ENCODE data around the gene LCK. TPM values are rescaled to one million over a fixed set of nuclear protein-coding genes. Genes with fewer than 3 reads are reported as not detected.

The LCK gene
- total and polyA plus RNA-seq, 9 of the 15 experiments (the other 6 are each of a cell fraction or from before 2014, with no cell fraction given): 0.04 to 0.47 (median 0.13) TPM; not detected in 6

GRCh38 chr1:32334864-32335534, 83.9 kb downstream of the LCK start (continued):
- TF ChIP-seq RUNX1 (IDR thresholded peaks at IDR 0.05; ENCODE audit: low read depth): no peak
- TF ChIP-seq HDAC8 (tag; IDR thresholded peaks at IDR 0.05): no peak
- TF ChIP-seq SIX5 (IDR thresholded peaks at IDR 0.05; ENCODE audit: borderline replicate concordance in 1 of 2, insufficient read depth in 1 of 2, low read depth in 1 of 2, low read length in 2 of 2): no peak
- peak; percentile 41; the same call in 1 of the 2 replicates for TF ChIP-seq KLF16 (IDR thresholded peaks at IDR 0.05)
- no peak for TF ChIP-seq NBN (IDR thresholded peaks at IDR 0.05; ENCODE audit: low read depth)
- no peak; a peak in 1 of 4 replicates for TF ChIP-seq FOXA3 (CRISPR knock-in tag; conservative IDR thresholded peaks at IDR 0.05 in 1 of 2, IDR thresholded peaks at IDR 0.05 in 1 of 2)
- TF ChIP-seq PTTG1 (tag; IDR thresholded peaks at IDR 0.05; ENCODE audit: low read depth): no peak
- no peak for TF ChIP-seq TCF7L2 (IDR thresholded peaks at IDR 0.05; ENCODE audit: low read depth, low read length)
- TF ChIP-seq ZNF165 (CRISPR knock-in tag; IDR thresholded peaks at IDR 0.05; ENCODE audit: borderline replicate concordance): no peak
- TF ChIP-seq, protein P1, sequence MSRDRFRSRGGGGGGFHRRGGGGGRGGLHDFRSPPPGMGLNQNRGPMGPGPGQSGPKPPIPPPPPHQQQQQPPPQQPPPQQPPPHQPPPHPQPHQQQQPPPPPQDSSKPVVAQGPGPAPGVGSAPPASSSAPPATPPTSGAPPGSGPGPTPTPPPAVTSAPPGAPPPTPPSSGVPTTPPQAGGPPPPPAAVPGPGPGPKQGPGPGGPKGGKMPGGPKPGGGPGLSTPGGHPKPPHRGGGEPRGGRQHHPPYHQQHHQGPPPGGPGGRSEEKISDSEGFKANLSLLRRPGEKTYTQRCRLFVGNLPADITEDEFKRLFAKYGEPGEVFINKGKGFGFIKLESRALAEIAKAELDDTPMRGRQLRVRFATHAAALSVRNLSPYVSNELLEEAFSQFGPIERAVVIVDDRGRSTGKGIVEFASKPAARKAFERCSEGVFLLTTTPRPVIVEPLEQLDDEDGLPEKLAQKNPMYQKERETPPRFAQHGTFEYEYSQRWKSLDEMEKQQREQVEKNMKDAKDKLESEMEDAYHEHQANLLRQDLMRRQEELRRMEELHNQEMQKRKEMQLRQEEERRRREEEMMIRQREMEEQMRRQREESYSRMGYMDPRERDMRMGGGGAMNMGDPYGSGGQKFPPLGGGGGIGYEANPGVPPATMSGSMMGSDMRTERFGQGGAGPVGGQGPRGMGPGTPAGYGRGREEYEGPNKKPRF (IDR thresholded peaks at IDR 0.05; ENCODE audit: low read depth, low read length): no peak
- no peak; the same call in 1 of the 2 replicates for TF ChIP-seq USF1 (CRISPR knock-in tag; IDR thresholded peaks at IDR 0.05)
- no peak for TF ChIP-seq ZEB2 (IDR thresholded peaks at IDR 0.05)
- TF ChIP-seq, protein P2, sequence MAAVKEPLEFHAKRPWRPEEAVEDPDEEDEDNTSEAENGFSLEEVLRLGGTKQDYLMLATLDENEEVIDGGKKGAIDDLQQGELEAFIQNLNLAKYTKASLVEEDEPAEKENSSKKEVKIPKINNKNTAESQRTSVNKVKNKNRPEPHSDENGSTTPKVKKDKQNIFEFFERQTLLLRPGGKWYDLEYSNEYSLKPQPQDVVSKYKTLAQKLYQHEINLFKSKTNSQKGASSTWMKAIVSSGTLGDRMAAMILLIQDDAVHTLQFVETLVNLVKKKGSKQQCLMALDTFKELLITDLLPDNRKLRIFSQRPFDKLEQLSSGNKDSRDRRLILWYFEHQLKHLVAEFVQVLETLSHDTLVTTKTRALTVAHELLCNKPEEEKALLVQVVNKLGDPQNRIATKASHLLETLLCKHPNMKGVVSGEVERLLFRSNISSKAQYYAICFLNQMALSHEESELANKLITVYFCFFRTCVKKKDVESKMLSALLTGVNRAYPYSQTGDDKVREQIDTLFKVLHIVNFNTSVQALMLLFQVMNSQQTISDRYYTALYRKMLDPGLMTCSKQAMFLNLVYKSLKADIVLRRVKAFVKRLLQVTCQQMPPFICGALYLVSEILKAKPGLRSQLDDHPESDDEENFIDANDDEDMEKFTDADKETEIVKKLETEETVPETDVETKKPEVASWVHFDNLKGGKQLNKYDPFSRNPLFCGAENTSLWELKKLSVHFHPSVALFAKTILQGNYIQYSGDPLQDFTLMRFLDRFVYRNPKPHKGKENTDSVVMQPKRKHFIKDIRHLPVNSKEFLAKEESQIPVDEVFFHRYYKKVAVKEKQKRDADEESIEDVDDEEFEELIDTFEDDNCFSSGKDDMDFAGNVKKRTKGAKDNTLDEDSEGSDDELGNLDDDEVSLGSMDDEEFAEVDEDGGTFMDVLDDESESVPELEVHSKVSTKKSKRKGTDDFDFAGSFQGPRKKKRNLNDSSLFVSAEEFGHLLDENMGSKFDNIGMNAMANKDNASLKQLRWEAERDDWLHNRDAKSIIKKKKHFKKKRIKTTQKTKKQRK (IDR thresholded peaks at IDR 0.05; ENCODE audit: borderline replicate concordance, low read depth, low read length): no peak
- no peak for TF ChIP-seq ARNT (IDR thresholded peaks at IDR 0.05)
- TF ChIP-seq SP2 (IDR thresholded peaks at IDR 0.05; ENCODE audit: extremely low read depth, low read depth, low read length, poor library complexity, severe bottlenecking): no peak
- no peak for TF ChIP-seq WHSC1 (IDR thresholded peaks at IDR 0.05; ENCODE audit: low read length)
- TF ChIP-seq RBM25 (IDR thresholded peaks at IDR 0.05; ENCODE audit: low read depth, low read length, severe bottlenecking): no peak
- TF ChIP-seq ZNF644 (tag; IDR thresholded peaks at IDR 0.05; ENCODE audit: low read depth): no peak
- no peak for TF ChIP-seq EZH2 (IDR thresholded peaks at IDR 0.05; ENCODE audit: borderline replicate concordance, low read depth, low read length)
- no peak for TF ChIP-seq NCOR1 (IDR thresholded peaks at IDR 0.05)
- TF ChIP-seq GTF2F1 (IDR thresholded peaks at IDR 0.05; ENCODE audit: low read depth, low read length): no peak
- TF ChIP-seq JUNB (CRISPR knock-in tag; conservative IDR thresholded peaks at IDR 0.05): no peak
- TF ChIP-seq NFATC3 (IDR thresholded peaks at IDR 0.05): no peak
- TF ChIP-seq LCOR (CRISPR knock-in tag; IDR thresholded peaks at IDR 0.05): peak; percentile 28

Measured in K562 (cell line).